OCI-LY1 (cell line): ENCODE measurements around the gene FGF14.

Experiments
- CTCF ChIP-seq: fragments of 200-600 bp; sonication (generic), shearing (Covaris generic); IDR thresholded peaks from 2 replicates; pipeline ENCODE4 v1.5.1; 2017; ENCODE audit warnings: mild to moderate bottlenecking, antibody characterized with exemption, low read length, moderate library complexity, mixed read lengths
- EZH2 ChIP-seq: fragments of 200-600 bp; sonication (generic), shearing (Covaris generic); IDR thresholded peaks from 2 replicates; pipeline ENCODE4 v1.8.0; 2017; ENCODE audit warnings: borderline replicate concordance, mixed run types, mild to moderate bottlenecking, antibody characterized with exemption, low read length, moderate library complexity, mixed read lengths

GRCh38 chr13:102033386-102033785 lies 368.5 kb downstream of the FGF14 start:
- no peak for TF ChIP-seq CTCF
- TF ChIP-seq EZH2 = no peak
